ENCODE measurements around the gene NIPA2. TPM values are rescaled to one million over a fixed set of nuclear protein-coding genes. Genes with fewer than 3 reads are reported as not detected.

NIPA2 gene
- total RNA-seq, 1 donor from 2014 or later, result 52.4 TPM

GRCh38 chr15:22902046-22902445 lies 63.6 kb downstream of the NIPA2 start:
- DNase-seq (ENCODE audit: low read depth in 2 of 2), result no peak

GRCh38 chr15:22902578-22902977 lies 64.1 kb downstream of the NIPA2 start:
- no peak for DNase-seq (ENCODE audit: low read depth in 2 of 2)

GRCh38 chr15:22902981-22903380 lies 64.5 kb downstream of the NIPA2 start:
- DNase-seq (ENCODE audit: low read depth in 2 of 2), result no peak

GRCh38 chr15:22903427-22903826 lies 65.0 kb downstream of the NIPA2 start:
- no peak for DNase-seq (ENCODE audit: low read depth in 2 of 2)

GRCh38 chr15:22903961-22904534 lies 65.6 kb downstream of the NIPA2 start:
- no peak for DNase-seq (ENCODE audit: low read depth in 2 of 2)

GRCh38 chr15:22904736-22905135 lies 66.3 kb downstream of the NIPA2 start:
- no peak for DNase-seq (ENCODE audit: low read depth in 2 of 2)

GRCh38 chr15:22907161-22907950 lies 68.9 kb downstream of the NIPA2 start:
- DNase-seq (ENCODE audit: low read depth in 2 of 2), result no peak

- no peak for DNase-seq (ENCODE audit: low read depth in 2 of 2)
Measured at GRCh38 chr15:22908830-22909229, 70.4 kb downstream of the NIPA2 start.

GRCh38 chr15:22911306-22911705 lies 72.8 kb downstream of the NIPA2 start:
- DNase-seq (ENCODE audit: low read depth in 2 of 2), result no peak

GRCh38 chr15:22912256-22912655 lies 73.8 kb downstream of the NIPA2 start:
- no peak for DNase-seq (ENCODE audit: low read depth in 2 of 2)

- DNase-seq (ENCODE audit: low read depth in 2 of 2), result no peak
Measured at GRCh38 chr15:22913646-22914380, 75.3 kb downstream of the NIPA2 start.

GRCh38 chr15:22915866-22916515 lies 77.5 kb downstream of the NIPA2 start:
- DNase-seq (ENCODE audit: low read depth in 2 of 2), result no peak

GRCh38 chr15:22916606-22917350 lies 78.3 kb downstream of the NIPA2 start:
- DNase-seq (ENCODE audit: low read depth in 2 of 2), result no peak

- DNase-seq (ENCODE audit: low read depth in 2 of 2), result no peak
Measured at GRCh38 chr15:22917556-22917955, 79.1 kb downstream of the NIPA2 start.

Other genes with a start within 250 kb of the NIPA2 start
- gene NIPA1, start 52.0 kb upstream of the NIPA2 start, total RNA-seq, result 6.8 and 6.9 TPM in 2 replicates
- gene CYFIP1, start 141.7 kb downstream of the NIPA2 start, total RNA-seq, result 64.3 and 65.2 TPM in 2 replicates
- 11.1 and 13.1 TPM in 2 replicates for gene TUBGCP5, start 200.9 kb downstream of the NIPA2 start, total RNA-seq

All from lung microvascular endothelial cell (primary cell).